NCI-H1092 (cell line): ENCODE measurements around the gene JAKMIP2.
"Not testable (repeated sequence)": the region's sequence is repeated elsewhere in the genome, so short reads cannot be mapped to it uniquely, and the experiment has no call there.

Experiments used
- DNase-seq: peaks from one replicate; lab custom pipeline; 2025; lab: John Stamatoyannopoulos, UW

Gene JAKMIP2

GRCh38 chr5:147782110-147783028, at the start of gene JAKMIP2:
Gene JAKMIP2 (minus strand): TSS chr5:147782728. CDS start chr5:147671806, 110,922 bp downstream.
- peak; percentile 95 for DNase-seq

DNA sequence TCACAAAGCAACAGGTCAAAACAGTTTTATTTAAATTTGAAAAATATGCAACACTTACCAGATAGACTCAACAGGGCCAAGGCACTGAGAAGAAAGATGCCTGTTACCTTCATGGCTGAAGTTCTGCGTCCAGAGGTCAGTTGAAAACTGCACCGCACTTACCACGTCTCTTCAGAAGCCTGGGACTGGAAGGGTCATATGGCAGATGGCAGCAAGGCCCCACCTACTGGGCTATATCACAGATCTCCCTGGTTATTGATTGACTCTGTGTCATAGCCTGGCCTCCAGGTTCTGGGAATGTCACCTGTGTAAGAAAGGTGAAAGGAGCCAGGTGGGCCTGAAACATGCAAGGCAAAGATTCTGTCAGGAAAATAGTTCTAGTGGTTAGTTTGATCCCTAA, 48.9 kb upstream of the JAKMIP2 start, which contains the start of gene SPINK1:
Gene SPINK1 (minus strand): TSS at position 207 of the 400 bp plus-strand sequence. CDS start 94 bp downstream, at position 113.
- DNase-seq = no peak

DNA sequence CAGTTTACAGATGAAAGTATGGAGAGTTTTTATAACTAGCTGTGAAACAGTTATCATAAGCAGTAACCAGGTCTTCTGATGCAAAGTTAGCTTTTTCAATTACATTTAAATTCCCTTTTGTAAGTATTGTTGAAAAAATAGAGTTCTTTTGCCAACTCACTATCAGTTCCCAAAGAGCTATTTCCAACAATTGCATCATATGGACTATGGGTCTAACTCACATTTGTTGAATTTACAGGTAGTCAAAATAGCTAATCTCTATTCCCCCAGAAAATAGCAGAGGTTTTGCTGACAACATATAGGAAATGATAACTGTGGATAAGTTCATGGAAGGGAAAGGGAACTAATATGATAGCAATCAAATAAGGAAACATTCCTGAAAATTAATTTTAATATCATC, 47.5 kb upstream of the JAKMIP2 start:
- no peak for DNase-seq

- not testable (repeated sequence) for DNase-seq
Observed at GRCh38 chr5:147827017-147827416, 44.5 kb upstream of the JAKMIP2 start.

DNA sequence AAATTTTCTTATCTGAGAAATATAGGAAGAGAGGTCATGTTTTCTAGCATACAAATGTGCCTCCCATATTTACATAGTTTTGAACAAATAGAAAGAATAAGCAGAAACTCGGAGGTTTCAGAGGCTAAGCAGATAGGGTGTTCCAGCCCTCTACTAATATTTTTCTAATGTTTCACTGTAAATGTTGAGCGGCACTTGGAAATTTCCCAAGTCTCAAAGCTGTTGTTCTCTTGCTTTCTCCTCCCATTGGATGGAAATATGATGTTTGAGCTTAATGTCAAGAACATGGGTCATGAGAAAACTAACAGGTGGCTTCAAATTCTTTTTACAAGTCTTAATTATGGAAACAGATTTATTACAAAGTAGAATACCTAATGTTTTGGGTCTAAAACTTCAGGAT, 43.8 kb upstream of the JAKMIP2 start:
- no peak for DNase-seq

- peak; percentile 44 for DNase-seq
Observed at GRCh38 chr5:147822686-147823491, 40.4 kb upstream of the JAKMIP2 start.

- not testable (repeated sequence) for DNase-seq
Observed at GRCh38 chr5:147822222-147822621, 39.7 kb upstream of the JAKMIP2 start.

- no peak for DNase-seq
Observed at GRCh38 chr5:147821766-147822165, 39.2 kb upstream of the JAKMIP2 start.

DNA sequence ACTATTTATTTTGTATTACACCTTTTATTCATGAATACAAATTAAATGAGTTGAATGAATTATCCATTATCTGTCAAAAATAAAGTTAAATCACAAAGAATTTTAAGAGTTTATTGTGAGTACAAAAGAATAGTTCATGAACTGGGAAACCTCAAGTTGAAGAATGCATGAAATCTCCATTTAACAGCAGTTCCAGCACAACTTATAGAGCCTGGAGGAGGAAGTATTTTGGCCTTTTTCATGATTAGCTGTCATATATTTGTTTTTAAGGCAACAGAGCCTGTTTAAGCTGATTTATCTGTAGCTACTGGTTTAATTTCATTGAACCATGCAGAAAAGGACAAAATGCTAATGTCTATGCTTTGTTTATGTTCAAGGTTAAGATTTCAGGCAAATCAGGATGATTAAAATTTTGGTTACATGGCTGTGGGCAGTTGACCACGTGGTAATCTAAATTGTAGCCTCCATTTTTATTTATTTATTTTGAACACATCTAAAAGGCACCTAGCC, 36.8 kb upstream of the JAKMIP2 start:
- DNase-seq = no peak

DNA sequence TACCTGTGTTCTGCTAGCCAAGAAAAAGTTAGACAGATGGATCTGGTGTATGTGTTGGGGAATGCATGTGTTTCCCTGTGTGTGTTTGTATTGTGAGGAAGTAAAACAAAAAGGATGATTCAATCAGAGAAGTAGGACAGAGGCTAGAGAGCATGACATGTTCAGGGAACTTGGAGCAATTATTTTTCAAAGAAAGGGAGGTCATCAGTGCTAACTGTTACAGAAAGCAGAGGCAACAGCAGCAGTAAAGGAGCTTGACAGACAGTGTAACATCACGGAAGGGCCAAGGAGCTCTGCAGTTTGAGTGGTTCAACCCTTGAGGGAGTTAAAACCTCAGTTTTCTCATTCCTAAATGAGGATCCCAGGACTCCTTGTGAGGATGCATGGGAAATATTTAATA, 35.8 kb upstream of the JAKMIP2 start:
- DNase-seq = no peak

DNA sequence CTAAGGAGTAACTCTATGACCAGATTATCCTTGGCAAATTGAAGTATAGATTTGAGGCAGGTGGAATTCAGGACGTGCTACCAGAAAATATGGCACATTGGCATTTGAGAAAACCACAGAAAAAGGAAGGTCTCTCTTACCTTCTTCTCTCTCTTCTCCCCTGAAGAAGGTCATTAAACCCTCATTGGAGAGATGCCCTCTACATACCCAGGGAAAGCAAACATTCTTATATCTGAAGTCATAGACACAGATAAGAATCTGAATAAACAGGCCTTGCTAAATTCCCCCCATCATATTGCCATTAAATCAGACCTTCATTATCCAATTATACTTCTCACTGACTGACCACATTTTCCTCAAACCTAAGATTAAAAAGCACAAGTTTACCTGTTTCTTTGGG, 31.2 kb upstream of the JAKMIP2 start:
- DNase-seq = no peak

DNA sequence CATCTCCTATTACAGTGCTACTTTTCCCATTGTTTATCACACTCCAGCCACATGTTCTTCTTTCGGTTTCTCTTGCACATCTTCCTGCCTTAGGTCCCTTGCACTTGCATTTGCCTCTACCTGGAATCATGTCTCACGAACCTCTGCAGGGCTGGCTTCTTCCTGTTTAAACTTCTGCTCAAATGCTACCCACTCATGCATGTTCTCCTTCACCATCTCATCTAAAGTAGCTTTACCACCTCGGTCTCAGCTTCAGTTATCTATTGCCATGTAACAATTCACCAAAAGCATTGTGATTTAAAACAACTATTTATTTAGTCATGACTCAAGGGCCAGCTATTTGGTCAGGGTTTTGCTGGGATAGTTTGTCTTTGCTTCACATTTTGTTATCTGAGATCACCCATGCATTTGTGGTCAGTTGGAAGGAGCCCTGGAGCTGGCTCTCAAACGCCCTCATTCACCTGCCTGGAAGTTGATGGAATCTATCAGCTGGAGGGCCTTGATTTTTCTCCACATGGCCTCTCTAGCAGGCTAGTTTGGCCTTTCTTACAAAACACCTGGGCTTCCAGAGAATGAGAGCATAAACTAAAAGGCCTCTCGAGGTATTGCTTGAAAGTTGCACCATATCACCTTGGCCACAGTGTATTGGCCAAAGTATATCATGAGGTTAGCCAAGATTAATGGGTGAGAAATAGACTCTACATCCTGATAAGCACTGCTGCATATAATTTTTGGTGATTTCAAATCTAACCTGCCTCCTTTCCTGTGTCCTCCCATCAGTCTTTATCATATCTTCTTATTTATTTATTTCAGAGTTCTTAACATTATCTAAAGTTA, 27.5 kb upstream of the JAKMIP2 start:
- DNase-seq = no peak

DNA sequence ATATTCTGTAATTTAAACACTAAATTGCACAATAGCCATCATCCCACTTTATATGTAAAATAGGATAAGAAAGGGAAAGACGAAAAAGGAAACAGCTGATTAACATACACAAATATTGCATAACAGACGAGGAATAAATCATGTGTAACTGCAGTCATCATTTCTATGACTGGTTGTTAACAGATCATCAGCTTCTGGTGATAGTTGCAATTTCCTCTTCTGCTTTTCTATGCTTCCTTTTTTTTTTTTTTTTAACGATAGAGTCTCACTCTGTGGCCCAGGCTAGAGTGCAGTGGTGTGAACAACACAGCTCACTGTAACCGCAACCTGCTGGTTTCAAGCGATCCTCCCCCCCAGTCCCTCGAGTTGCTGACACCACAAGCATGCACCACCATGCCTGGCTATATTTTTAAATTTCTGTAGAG, 22.5 kb upstream of the JAKMIP2 start:
- DNase-seq = no peak

DNA sequence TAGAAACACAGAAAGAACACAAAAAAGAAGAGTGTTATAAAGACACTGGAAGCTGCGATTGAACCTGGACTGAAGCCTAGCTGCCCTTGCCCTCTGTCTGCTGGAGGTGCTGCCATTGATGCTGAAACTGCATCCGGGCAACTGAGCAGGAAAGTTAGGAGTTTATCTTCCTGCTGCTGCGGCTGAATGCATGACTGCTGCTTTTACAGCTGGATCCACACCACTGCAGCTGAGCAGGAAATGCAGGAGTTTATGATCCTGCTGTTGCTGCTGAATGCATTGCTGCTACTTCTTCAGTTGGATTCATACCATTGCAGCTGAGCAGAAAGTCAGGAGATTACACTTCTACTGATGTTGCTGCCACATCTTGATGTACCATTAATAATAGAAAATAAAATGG, 21.8 kb upstream of the JAKMIP2 start:
- DNase-seq = no peak

GRCh38 chr5:147803926-147804325, 21.4 kb upstream of the JAKMIP2 start:
- DNase-seq = no peak

DNA sequence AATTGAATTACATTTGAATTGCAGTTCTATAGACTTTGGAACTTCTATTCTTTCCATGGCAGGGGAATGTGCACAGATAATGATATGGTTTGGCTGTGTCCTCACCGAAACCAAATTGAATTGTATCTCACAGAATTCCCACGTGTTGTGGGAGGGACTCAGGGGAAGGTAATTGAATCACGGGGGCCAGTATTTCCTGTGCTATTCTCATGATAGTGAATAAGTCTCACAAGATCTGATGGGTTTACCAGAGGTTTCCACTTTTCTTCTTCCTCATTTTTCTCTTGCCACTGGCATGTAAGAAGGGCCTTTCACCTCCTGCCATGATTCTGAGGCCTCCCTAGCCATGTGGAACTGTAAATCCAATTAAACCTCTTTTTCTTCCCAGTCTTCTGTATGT, 20.6 kb upstream of the JAKMIP2 start:
- not testable (repeated sequence) for DNase-seq

GRCh38 chr5:147801461-147801860, 18.9 kb upstream of the JAKMIP2 start:
- DNase-seq = no peak

- no peak for DNase-seq
Observed at GRCh38 chr5:147800491-147800890, 18.0 kb upstream of the JAKMIP2 start.

GRCh38 chr5:147796556-147797308, 14.2 kb upstream of the JAKMIP2 start:
- DNase-seq = no peak

GRCh38 chr5:147791181-147791580, 8.7 kb upstream of the JAKMIP2 start:
- DNase-seq = no peak

DNA sequence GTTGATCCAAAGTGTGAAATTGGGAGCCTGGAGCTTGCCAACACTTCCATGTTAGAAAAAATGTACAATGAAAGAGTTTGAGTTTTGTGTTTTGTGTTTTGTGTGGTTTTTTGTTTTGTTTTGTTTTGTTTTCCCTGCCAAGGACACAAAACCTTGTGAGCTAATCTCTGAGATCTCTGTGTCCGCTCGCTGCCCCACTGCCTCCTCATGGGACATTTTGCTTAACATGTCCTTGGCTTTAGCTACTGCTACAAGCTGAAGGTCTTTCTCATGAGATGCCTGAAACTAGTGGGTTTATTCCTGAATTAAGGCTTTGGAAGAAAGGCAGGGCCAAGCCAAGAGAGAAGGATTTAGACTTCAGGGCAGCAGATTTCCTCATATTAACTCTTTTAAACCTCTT, 7.3 kb upstream of the JAKMIP2 start:
- no peak for DNase-seq
